ENCODE measurements around the gene REG4. TPM values are rescaled to one million over a fixed set of nuclear protein-coding genes. Genes with fewer than 3 reads are reported as not detected.
"Not testable (repeated sequence)": the region's sequence is repeated elsewhere in the genome, so short reads cannot be mapped to it uniquely, and the experiment has no call there.

Gene REG4
- total and polyA plus RNA-seq, 2 of the 4 experiments (the other 2 are of a cell fraction): not detected

- no peak for TF ChIP-seq RCOR1 (IDR thresholded peaks at IDR 0.05; ENCODE audit: insufficient replicate concordance, low read length)
- Histone ChIP-seq H2BK15ac (ENCODE audit: low read depth, low read length) (no peak overlapping the region), H3K4me3 (ENCODE audit: insufficient read depth, low read depth, low read length) (no peak overlapping the region), H3K18ac (ENCODE audit: low read depth, low read length) (peak overlapping the region; percentile 68; the same call in 1 of the 2 replicates), H3K9ac (ENCODE audit: low read depth, low read length) (no peak overlapping the region), H3K4ac (ENCODE audit: low read depth, low read length) (0 out of 2 replicates have a peak overlapping the region, but pooled peaks have one; percentile 16), H2AFZ (replicated peaks; ENCODE audit: low read length, poor library complexity) (no peak overlapping the region), H3K23ac (ENCODE audit: low read depth, low read length) (no peak overlapping the region), H3K36me3 (ENCODE audit: control insufficient read depth, insufficient read depth, low read length) (no peaks in the 10 kb centered on the region), H4K8ac (ENCODE audit: low read depth in 2 of 2, low read length in 2 of 2) (no peak overlapping the region), H3K56ac (ENCODE audit: extremely low read depth, insufficient read depth, low read length) (no peak overlapping the region), H4K5ac (ENCODE audit: low read depth, low read length) (peak overlapping the region; percentile 68), H3K27ac (ENCODE audit: insufficient read depth, low read length) (no peak overlapping the region), H3K9me3 (ENCODE audit: control insufficient read depth, insufficient read depth, low read length) (no peaks in the 10 kb centered on the region), H2BK120ac (ENCODE audit: low read depth, low read length) (no peak overlapping the region; the same call in 1 of the 2 replicates), H4K20me1 (ENCODE audit: insufficient read depth, low read length) (no peaks in the 10 kb centered on the region), H4K91ac (ENCODE audit: insufficient read depth, low read depth, low read length) (peak overlapping the region; percentile 1; the same call in 1 of the 2 replicates), H3K4me1 (ENCODE audit: control insufficient read depth, insufficient read depth, low read length) (peaks cover 8% of the 10 kb centered on the region; the same call in 1 of the 2 replicates), H2AK9ac (replicated peaks; ENCODE audit: low read depth, low read length, poor library complexity) (no peak overlapping the region), H3K9me1 (ENCODE audit: insufficient read depth, low read length) (no peaks in the 10 kb centered on the region; the same call in 1 of the 2 replicates), H3K4me2 (ENCODE audit: low read depth, low read length) (no peak overlapping the region), H2BK20ac (ENCODE audit: low read depth, low read length) (no peak overlapping the region), H3K79me1 (ENCODE audit: low read depth in 1 of 2, low read length in 2 of 2) (no peaks in the 10 kb centered on the region), H2BK5ac (ENCODE audit: low read depth, low read length, poor library complexity, severe bottlenecking) (no peak overlapping the region), H2AK5ac (ENCODE audit: low read depth, low read length) (no peak overlapping the region), H3K14ac (replicated peaks; ENCODE audit: low read depth, low read length) (no peak overlapping the region), H3K27me3 (ENCODE audit: control insufficient read depth, insufficient read depth, low read length) (no peaks in the 10 kb centered on the region)
- WGBS, 2 experiments (ENCODE audit: extremely low coverage in 2 of 2, insufficient read length in 1 of 2): 70% methylated on average over 2 of the region's 4 CpGs; no CpG with 5 or more reads in 1 of the 2 experiments
- no peak for DNase-seq
- ChIA-PET POLR2A (ENCODE audit: unreplicated experiment) (no interaction called here), CTCF (no interaction called here)
- dilution Hi-C loops (cut with HindIII; ENCODE audit: low sequenced_read_pairs, unreplicated experiment) (no loop called here), intact Hi-C loops (cut with micrococcal nuclease) (loop anchor here (2.0 kb wide), 1 partner anchor 41 kb away; no protein-coding TSS in a partner anchor), in situ Hi-C loops (cut with MboI; ENCODE audit: low sequenced_read_pairs) (no loop called here)
- BruUV-seq (replicated peaks): no TSS peak
- no peak for ATAC-seq (ENCODE audit: low read depth)
Measured at GRCh38 chr1:119829625-119830024, 18.4 kb upstream of the REG4 start.

- Histone ChIP-seq H4K5ac (ENCODE audit: low read depth, low read length) (peak overlapping the region; percentile 89; the same call in 1 of the 2 replicates), H3K18ac (ENCODE audit: low read depth, low read length) (peak overlapping the region; percentile 91), H2BK5ac (ENCODE audit: low read depth, low read length, poor library complexity, severe bottlenecking) (peak overlapping the region; percentile 75), H3K27ac (ENCODE audit: insufficient read depth, low read length) (peak overlapping the region; percentile 37; the same call in 1 of the 2 replicates), H3K4ac (ENCODE audit: low read depth, low read length) (peak overlapping the region; percentile 83), H3K4me2 (ENCODE audit: low read depth, low read length) (peak overlapping the region; percentile 13; the same call in 1 of the 2 replicates), H4K91ac (ENCODE audit: insufficient read depth, low read depth, low read length) (0 out of 2 replicates have a peak overlapping the region, but pooled peaks have one; percentile 89)
- H3K23ac ChIP-seq (ENCODE audit: low read depth, low read length); H4K20me1 ChIP-seq (ENCODE audit: insufficient read depth, low read length); dilution Hi-C loops (cut with HindIII; ENCODE audit: low sequenced_read_pairs, unreplicated experiment); H3K9me3 ChIP-seq (ENCODE audit: control insufficient read depth, insufficient read depth, low read length); H2AK9ac ChIP-seq (replicated peaks; ENCODE audit: low read depth, low read length, poor library complexity); H3K14ac ChIP-seq (replicated peaks; ENCODE audit: low read depth, low read length); H3K27me3 ChIP-seq (ENCODE audit: control insufficient read depth, insufficient read depth, low read length); DNase-seq; H3K9me1 ChIP-seq (ENCODE audit: insufficient read depth, low read length); H3K4me1 ChIP-seq (ENCODE audit: control insufficient read depth, insufficient read depth, low read length); H2AFZ ChIP-seq (replicated peaks; ENCODE audit: low read length, poor library complexity); CTCF ChIA-PET; H2BK120ac ChIP-seq (ENCODE audit: low read depth, low read length); BruUV-seq (replicated peaks); H4K8ac ChIP-seq (ENCODE audit: low read depth in 2 of 2, low read length in 2 of 2); H2AK5ac ChIP-seq (ENCODE audit: low read depth, low read length); POLR2A ChIA-PET (ENCODE audit: unreplicated experiment); H2BK20ac ChIP-seq (ENCODE audit: low read depth, low read length); H3K4me3 ChIP-seq (ENCODE audit: insufficient read depth, low read depth, low read length); H2BK15ac ChIP-seq (ENCODE audit: low read depth, low read length); in situ Hi-C loops (cut with MboI; ENCODE audit: low sequenced_read_pairs); H3K56ac ChIP-seq (ENCODE audit: extremely low read depth, insufficient read depth, low read length); ATAC-seq (ENCODE audit: low read depth); H3K79me1 ChIP-seq (ENCODE audit: low read depth in 1 of 2, low read length in 2 of 2); H3K36me3 ChIP-seq (ENCODE audit: control insufficient read depth, insufficient read depth, low read length); H3K9ac ChIP-seq (ENCODE audit: low read depth, low read length): not testable (repeated sequence)
- intact Hi-C loops (cut with micrococcal nuclease): loop anchor here (2.0 kb wide), 1 partner anchor 40 kb away; no protein-coding TSS in a partner anchor
Measured at GRCh38 chr1:119829006-119829405, 17.7 kb upstream of the REG4 start.
